Measurements from ENCODE around the gene DNTTIP2.
A peak's percentile ranks its signal among the peaks of the same experiment; 100 is the strongest.
"Not testable (repeated sequence)": the region's sequence is repeated elsewhere in the genome, so short reads cannot be mapped to it uniquely, and the experiment has no call there.

The DNTTIP2 gene

GRCh38 chr1:93840956-93841482 lies 38.0 kb downstream of the DNTTIP2 start:
- DNase-seq, result no peak

GRCh38 chr1:93839753-93840152 lies 39.3 kb downstream of the DNTTIP2 start:
- DNase-seq, result no peak

GRCh38 chr1:93839307-93839706 lies 39.7 kb downstream of the DNTTIP2 start:
- peak; percentile 28 for DNase-seq

- DNase-seq, result no peak
These were observed 41.0 kb downstream of the DNTTIP2 start for GRCh38 chr1:93837961-93838360.

GRCh38 chr1:93833293-93833692 lies 45.7 kb downstream of the DNTTIP2 start:
- not testable (repeated sequence) for DNase-seq

- no peak for DNase-seq
These were observed 49.9 kb downstream of the DNTTIP2 start for GRCh38 chr1:93829061-93829460.

GRCh38 chr1:93828367-93828755 lies 50.6 kb downstream of the DNTTIP2 start:
- no peak for DNase-seq

GRCh38 chr1:93827633-93828366 lies 51.2 kb downstream of the DNTTIP2 start:
- DNase-seq, result no peak

GRCh38 chr1:93827128-93827527 lies 51.9 kb downstream of the DNTTIP2 start:
- DNase-seq, result no peak

- DNase-seq, result no peak
These were observed 54.2 kb downstream of the DNTTIP2 start for GRCh38 chr1:93824834-93825233.

GRCh38 chr1:93822730-93823425 lies 56.1 kb downstream of the DNTTIP2 start:
- no peak for DNase-seq

- DNase-seq, result no peak
These were observed 57.4 kb downstream of the DNTTIP2 start for GRCh38 chr1:93821423-93822144.

- no peak for DNase-seq
These were observed 58.2 kb downstream of the DNTTIP2 start for GRCh38 chr1:93820554-93821422.

- DNase-seq, result no peak
These were observed 60.4 kb downstream of the DNTTIP2 start for GRCh38 chr1:93818570-93818959.

GRCh38 chr1:93817819-93818569 lies 61.0 kb downstream of the DNTTIP2 start:
- DNase-seq, result peak; percentile 33

GRCh38 chr1:93816970-93817678 lies 61.9 kb downstream of the DNTTIP2 start:
- peak; percentile 82 for DNase-seq

Measured in hematopoietic multipotent progenitor cell treated with erythropoietin and hydrocortisone succinate and interleukin-3 and kit ligand, for 6 days (in vitro differentiated cells).